CD14-positive monocyte (primary cell): ENCODE data around the gene TMF1. TPM values are rescaled to one million over a fixed set of nuclear protein-coding genes. Genes with fewer than 3 reads are reported as not detected.
A peak's percentile ranks its signal among the peaks of the same experiment; 100 is the strongest.

Experiments
- DNase-seq, 3 donors: peaks; one replicate each; pipeline ENCODE4 v3.0.0-alpha.2; 2011 to 2022
- H2AFZ ChIP-seq: 2 replicates; pipeline ENCODE4 v1.6.0; 2012; ENCODE audit warnings: mild to moderate bottlenecking, low read depth, low read length, inconsistent platforms; ENCODE audit not compliant: insufficient read depth, poor library complexity, severe bottlenecking
- H3K27ac ChIP-seq, 2 donors: 1 replicate in 1 of 2; 2 replicates in 1 of 2; pipeline ENCODE4 v1.5.1; 2012 to 2013; ENCODE audit warnings: low read length in 2 of 2, control low read depth in 1 of 2, inconsistent platforms in 1 of 2, low read depth in 1 of 2, mild to moderate bottlenecking in 1 of 2
- H3K27me3 ChIP-seq, 2 donors: one replicate each; pipeline versions ENCODE4 v1.6.0 to v1.6.1; 2011 to 2013; ENCODE audit warnings: low read length in 2 of 2; ENCODE audit not compliant: control insufficient read depth in 2 of 2, insufficient read depth in 2 of 2
- H3K36me3 ChIP-seq, 2 donors: replicated peaks in 1 of 2; 1 replicate in 1 of 2; 2 replicates in 1 of 2; pipeline versions ENCODE4 v1.5.1 to v1.6.1; 2012 to 2013; ENCODE audit warnings: low read length in 2 of 2, control low read depth in 1 of 2, inconsistent platforms in 1 of 2, mild to moderate bottlenecking in 1 of 2; ENCODE audit not compliant: insufficient read depth in 2 of 2, control insufficient read depth in 1 of 2
- H3K4me1 ChIP-seq, 2 donors: 1 replicate in 1 of 2; 2 replicates in 1 of 2; pipeline versions ENCODE4 v1.5.1 to v1.6.1; 2012 to 2013; ENCODE audit warnings: low read length in 2 of 2, control low read depth in 1 of 2, inconsistent platforms in 1 of 2, mild to moderate bottlenecking in 1 of 2, moderate library complexity in 1 of 2; ENCODE audit not compliant: insufficient read depth in 2 of 2, control insufficient read depth in 1 of 2
- H3K4me2 ChIP-seq: replicated peaks from 2 replicates; pipeline ENCODE3; 2012; ENCODE audit warnings: low read length, moderate library complexity, mild to moderate bottlenecking; ENCODE audit not compliant: poor library complexity, severe bottlenecking; ENCODE audit errors: extremely low read depth
- H3K4me3 ChIP-seq, 3 experiments: fragments of 200-600 bp in 1 of 3; sonication (generic) in 1 of 3; replicated peaks in 1 of 3; 1 replicate in 2 of 3; 2 replicates in 1 of 3; pipeline ENCODE4 v1.5.1; 2011 to 2013; ENCODE audit warnings: low read length in 3 of 3, mild to moderate bottlenecking in 3 of 3, control low read depth in 2 of 3, low read depth in 2 of 3, inconsistent platforms in 1 of 3, moderate library complexity in 1 of 3
- H3K79me2 ChIP-seq: 2 replicates; pipeline ENCODE4 v1.6.0; 2012; ENCODE audit warnings: mild to moderate bottlenecking, control low read depth, inconsistent platforms, low read length, moderate library complexity; ENCODE audit not compliant: insufficient read depth
- H3K9ac ChIP-seq: 2 replicates; pipeline ENCODE4 v1.6.0; 2017; ENCODE audit warnings: low read length, mild to moderate bottlenecking; ENCODE audit not compliant: insufficient read depth, poor library complexity, severe bottlenecking
- H3K9me3 ChIP-seq, 2 donors: replicated peaks in 1 of 2; 1 replicate in 1 of 2; 2 replicates in 1 of 2; pipeline versions ENCODE4 v1.5.1 to v1.6.1; 2012 to 2013; ENCODE audit warnings: low read length in 2 of 2, control low read depth in 1 of 2; ENCODE audit not compliant: control insufficient read depth in 1 of 2, insufficient read depth in 1 of 2
- H4K20me1 ChIP-seq: 2 replicates; pipeline ENCODE4 v1.6.0; 2012; ENCODE audit warnings: mild to moderate bottlenecking, low read length, control low read depth, moderate library complexity; ENCODE audit not compliant: insufficient read depth
- H3K27ac Mint-ChIP-seq, 7 donors: one replicate each; pipeline ENCODE4 v1.8.0; 2020; ENCODE audit warnings: mild to moderate bottlenecking in 7 of 7, mixed read lengths in 7 of 7, moderate library complexity in 6 of 7, inconsistent platforms in 2 of 7
- H3K27me3 Mint-ChIP-seq, 3 donors: one replicate each; pipeline ENCODE4 v1.8.0; 2021 to 2022; ENCODE audit warnings: low read depth in 3 of 3, mild to moderate bottlenecking in 3 of 3, mixed read lengths in 3 of 3, moderate library complexity in 3 of 3, inconsistent platforms in 1 of 3
- H3K36me3 Mint-ChIP-seq, 2 donors: one replicate each; pipeline ENCODE4 v1.8.0; 2020; ENCODE audit warnings: mixed read lengths in 2 of 2, inconsistent platforms in 1 of 2, mild to moderate bottlenecking in 1 of 2
- H3K4me1 Mint-ChIP-seq: one replicate; pipeline ENCODE4 v1.8.0; 2020; ENCODE audit warnings: mild to moderate bottlenecking, mixed read lengths
- H3K4me3 Mint-ChIP-seq, 2 donors: one replicate each; pipeline ENCODE4 v1.8.0; 2020; ENCODE audit warnings: mild to moderate bottlenecking in 2 of 2, mixed read lengths in 2 of 2, moderate library complexity in 1 of 2
- H3K9me3 Mint-ChIP-seq, 7 donors: one replicate each; pipeline ENCODE4 v1.8.0; 2020 to 2022; ENCODE audit warnings: mixed read lengths in 7 of 7, mild to moderate bottlenecking in 6 of 7, moderate library complexity in 6 of 7, inconsistent platforms in 2 of 7
- WGBS: methylation state at CpG from one replicate; pipeline ENCODE4 v1.1.5; 2013; ENCODE audit warnings: missing lambda C conversion rate; ENCODE audit not compliant: insufficient coverage; 5-methylcytosine and 5-hydroxymethylcytosine counted together
- intact Hi-C, 2 donors: fragments of 100-400 bp; cut with micrococcal nuclease; formaldehyde crosslinking; loops; one replicate each; pipeline versions ENCODE4 v1.15.0 to v1.15.1; 2023
- polyA plus RNA-seq, 3 donors: library from polyadenylated mRNA; depleted of rRNA in 1 of 3; unstranded in 2 of 3; stranded (reverse) in 1 of 3; fragments of 300-500 nt in 2 of 3; fragments of >200 nt in 1 of 3; fragmentation: Illumina TruSeq in 2 of 3; gene quantifications; 1 replicate in 2 of 3; 2 replicates in 1 of 3; pipeline ENCODE4 v1.2.3, GENCODE V29; 2012 to 2021
- TF ChIP-seq, protein P1 (sequence below): fragments of 200-600 bp; IDR thresholded peaks from one replicate; pipeline ENCODE4 v1.8.0; 2022; ENCODE audit warnings: antibody characterized with exemption, mild to moderate bottlenecking

Gene TMF1
- polyA plus RNA-seq, 3 donors: 6.4 to 25.6 (median 23.1) TPM

DNA sequence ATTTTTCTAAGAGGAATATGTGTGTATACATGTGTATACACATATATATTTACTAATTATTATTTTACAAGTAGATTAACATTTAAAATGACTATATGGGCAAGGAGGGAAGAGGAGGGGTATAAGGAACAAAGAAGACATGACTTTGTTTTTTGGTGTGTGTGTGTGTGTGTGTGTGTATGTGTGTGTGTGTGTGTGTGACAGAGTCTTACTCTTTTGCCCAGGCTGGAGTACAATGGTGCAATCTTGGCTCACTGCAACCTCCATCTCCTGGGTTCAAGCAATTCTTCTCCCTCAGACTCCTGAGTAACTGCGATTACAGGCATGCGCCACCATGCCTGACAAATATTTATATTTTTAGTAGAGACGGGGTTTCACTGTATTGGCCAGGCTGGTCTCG lies 36.0 kb downstream of the TMF1 start:
- H4K20me1 ChIP-seq: no peaks in the 10 kb centered on the region
- no peak for DNase-seq
- no peak overlapping the region for H3K4me3 ChIP-seq
- no peaks in the 10 kb centered on the region for H3K79me2 ChIP-seq
- H3K9me3 Mint-ChIP-seq: no peaks in the 10 kb centered on the region
- 100% methylated on average over 1 of the region's 4 CpGs for WGBS
- H3K27ac ChIP-seq: no peak overlapping the region
- peaks cover 12 to 40% of the 10 kb centered on the region in 2 donors for H3K36me3 ChIP-seq
- H3K4me1 Mint-ChIP-seq: peaks cover 12% of the 10 kb centered on the region
- no peak overlapping the region for H3K9ac ChIP-seq
- H3K4me1 ChIP-seq: peaks cover 9 to 14% of the 10 kb centered on the region in 2 donors
- H3K27me3 ChIP-seq: no peaks in the 10 kb centered on the region
- peaks cover 20 to 33% of the 10 kb centered on the region in 2 donors for H3K36me3 Mint-ChIP-seq
- no peak overlapping the region for H3K4me2 ChIP-seq
- peaks cover 2 to 4% (median 2%) of the 10 kb centered on the region in 3 donors for H3K27me3 Mint-ChIP-seq
- H2AFZ ChIP-seq: no peak overlapping the region
- H3K9me3 ChIP-seq: no peaks in the 10 kb centered on the region
- TF ChIP-seq, protein P1, sequence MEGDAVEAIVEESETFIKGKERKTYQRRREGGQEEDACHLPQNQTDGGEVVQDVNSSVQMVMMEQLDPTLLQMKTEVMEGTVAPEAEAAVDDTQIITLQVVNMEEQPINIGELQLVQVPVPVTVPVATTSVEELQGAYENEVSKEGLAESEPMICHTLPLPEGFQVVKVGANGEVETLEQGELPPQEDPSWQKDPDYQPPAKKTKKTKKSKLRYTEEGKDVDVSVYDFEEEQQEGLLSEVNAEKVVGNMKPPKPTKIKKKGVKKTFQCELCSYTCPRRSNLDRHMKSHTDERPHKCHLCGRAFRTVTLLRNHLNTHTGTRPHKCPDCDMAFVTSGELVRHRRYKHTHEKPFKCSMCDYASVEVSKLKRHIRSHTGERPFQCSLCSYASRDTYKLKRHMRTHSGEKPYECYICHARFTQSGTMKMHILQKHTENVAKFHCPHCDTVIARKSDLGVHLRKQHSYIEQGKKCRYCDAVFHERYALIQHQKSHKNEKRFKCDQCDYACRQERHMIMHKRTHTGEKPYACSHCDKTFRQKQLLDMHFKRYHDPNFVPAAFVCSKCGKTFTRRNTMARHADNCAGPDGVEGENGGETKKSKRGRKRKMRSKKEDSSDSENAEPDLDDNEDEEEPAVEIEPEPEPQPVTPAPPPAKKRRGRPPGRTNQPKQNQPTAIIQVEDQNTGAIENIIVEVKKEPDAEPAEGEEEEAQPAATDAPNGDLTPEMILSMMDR: no peak
- H3K4me3 Mint-ChIP-seq: no peak overlapping the region
- no peak overlapping the region for H3K27ac Mint-ChIP-seq
- intact Hi-C loops: no loop called here

DNA sequence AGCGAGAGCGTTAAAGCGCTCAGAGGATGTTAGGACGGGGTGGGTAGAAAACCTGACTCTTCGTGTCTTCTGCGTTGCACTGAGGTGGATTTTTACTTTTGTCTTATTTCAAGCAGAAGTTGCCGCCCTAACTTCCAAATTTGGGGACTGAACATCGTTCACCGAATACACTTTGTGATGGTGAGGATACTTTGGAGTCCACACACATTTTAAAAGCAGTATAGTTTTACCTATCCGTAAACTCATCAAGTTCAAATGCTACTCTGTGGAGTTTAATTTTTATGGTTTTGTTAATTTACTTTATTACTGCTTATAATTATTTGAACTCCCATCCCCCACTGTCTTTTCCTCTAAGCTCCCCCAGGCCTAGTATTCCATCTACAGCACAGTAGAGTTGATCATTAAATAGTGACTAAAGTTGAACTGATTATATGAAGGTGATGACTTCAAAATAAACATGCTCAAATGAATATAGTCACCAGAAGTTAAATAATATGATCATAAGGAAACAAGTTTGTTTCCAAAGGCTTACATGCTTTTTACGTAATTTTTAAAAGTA lies 38.0 kb downstream of the TMF1 start:
- intact Hi-C loops: no loop called here
- Histone ChIP-seq H3K27ac (no peak overlapping the region), H3K27me3 (no peaks in the 10 kb centered on the region), H4K20me1 (no peaks in the 10 kb centered on the region), H3K9ac (peak overlapping the region; percentile 75), H3K4me3 (peak overlapping the region; percentile 65 to 87 (median 85)), H2AFZ (peak overlapping the region; percentile 95), H3K4me2 (peak overlapping the region; percentile 85), H3K9me3 (no peaks in the 10 kb centered on the region), H3K79me2 (no peaks in the 10 kb centered on the region), H3K36me3 (peaks cover 11 to 34% of the 10 kb centered on the region in 2 donors), H3K4me1 (peaks cover 9 to 14% of the 10 kb centered on the region in 2 donors)
- Mint-ChIP-seq H3K4me1 (peaks cover 12% of the 10 kb centered on the region), H3K36me3 (peaks cover 23 to 33% of the 10 kb centered on the region in 2 donors), H3K27me3 (peaks cover 2 to 4% (median 2%) of the 10 kb centered on the region in 3 donors), H3K27ac (no peak overlapping the region), H3K9me3 (no peaks in the 10 kb centered on the region), H3K4me3 (peak overlapping the region; percentile 85 to 88)
- no CpG with 5 or more reads among the region's 11 CpGs for WGBS
- TF ChIP-seq, protein P1: no peak
- DNase-seq: no peak
